Ovary (tissue), 9 donors: ENCODE results near the gene BMPR1A. TPM values are rescaled to one million over a fixed set of nuclear protein-coding genes. Genes with fewer than 3 reads are reported as not detected.

Experiments used
- DNase-seq, 5 donors: peaks; one replicate each; pipeline ENCODE4 v3.0.0-alpha.2; 2019 to 2020
- H3K27ac ChIP-seq, 2 donors: fragments of 200-600 bp; one replicate each; pipeline versions ENCODE4 v1.5.1 to v1.8.0; 2019 to 2022
- H3K27me3 ChIP-seq: fragments of 200-600 bp; one replicate; pipeline ENCODE4 v1.8.0; 2022
- H3K36me3 ChIP-seq: fragments of 200-600 bp; sonication (generic); one replicate; pipeline ENCODE4 v1.5.1; 2019
- H3K4me1 ChIP-seq: one replicate; pipeline ENCODE4 v1.8.1; 2013; ENCODE audit warnings: mild to moderate bottlenecking, moderate library complexity; ENCODE audit not compliant: insufficient read depth
- H3K4me3 ChIP-seq: fragments of 200-600 bp; sonication (generic); one replicate; pipeline ENCODE4 v1.5.1; 2017
- H3K9me3 ChIP-seq, 2 donors: fragments of 200-600 bp in 1 of 2; sonication (generic) in 1 of 2; one replicate each; pipeline versions ENCODE4 v1.5.1 to v1.8.1; 2013 to 2019; ENCODE audit warnings: mild to moderate bottlenecking in 1 of 2, moderate library complexity in 1 of 2
- CTCF ChIP-seq, 3 donors: fragments of 450-650 bp in 2 of 3; fragments of 200-600 bp in 1 of 3; IDR thresholded peaks; one replicate each; pipeline versions ENCODE4 v1.5.1 to v1.8.0; 2016 to 2022; ENCODE audit warnings: antibody characterized with exemption in 3 of 3, mild to moderate bottlenecking in 1 of 3
- EP300 ChIP-seq: sonication (generic); formaldehyde crosslinking; IDR thresholded peaks from one replicate; pipeline ENCODE4 v1.6.1; 2017; ENCODE audit warnings: antibody characterized with exemption
- POLR2A ChIP-seq: fragments of 450-650 bp; IDR thresholded peaks from one replicate; pipeline ENCODE4 v1.6.1; 2017; ENCODE audit warnings: antibody characterized with exemption, mild to moderate bottlenecking, moderate library complexity
- WGBS, 3 donors: extraction: QIAGEN DNeasy Blood & Tissue Kit in 1 of 3; methylation state at CpG; one replicate each; pipeline versions ENCODE4 v1.1.5 to v1.1.7; 2013 to 2017; 5-methylcytosine and 5-hydroxymethylcytosine counted together
- intact Hi-C, 4 donors: fragments of 100-400 bp; cut with DNase I; formaldehyde crosslinking; loops; one replicate each; pipeline versions ENCODE4 v1.11.0 to v1.15.1; 2022 to 2023
- polyA plus RNA-seq, 2 donors: library from polyadenylated mRNA; stranded (reverse); fragments of 200-250 nt in 1 of 2; fragments of 350-450 nt in 1 of 2; fragmentation: Illumina TruSeq in 1 of 2; extraction: RNeasy Lipid Tissue Mini Kit (QIAGEN cat#74804) in 1 of 2; gene quantifications; one replicate each; pipeline ENCODE4 v1.2.3, GENCODE V29; 2013 to 2014
- total RNA-seq, 7 donors: library from RNA; depleted of rRNA in 2 of 7; stranded (reverse); fragments of >200 nt in 2 of 7; fragmentation: NEBNext Ultra II Directional in 3 of 7; extraction: Animal tissue kit (Norgen Biotek cat#: 25700) in 3 of 7; gene quantifications; one replicate each; pipeline versions ENCODE4 v1.1.0 to v1.2.4, GENCODE V29; 2016 to 2023
- donor health status: DM: no; HTN: no; CAD: no; lungs with moderate emphysema.
- donor health status: DM: no; HTN: no; CAD: no.
- donor health status: Bipolar disorder and iron deficiency.
- donor health status: DM: yes; HTN: yes; CAD: no.
- donor health status: DM: no; HTN: no; CAD: no.
- donor health status: DM: yes; HTN: yes; CAD: no.

BMPR1A gene
- total and polyA plus RNA-seq, 9 donors, result 19.0 to 77.9 (median 55.8) TPM

- Histone ChIP-seq H3K4me3 (no peak overlapping the region), H3K9me3 (no peaks in the 10 kb centered on the region), H3K27me3 (no peaks in the 10 kb centered on the region), H3K27ac (no peak overlapping the region), H3K4me1 (no peaks in the 10 kb centered on the region), H3K36me3 (no peaks in the 10 kb centered on the region)
- intact Hi-C loops, result no loop called here
- DNase-seq, result no peak
- 93 to 99% (median 98%) methylated on average over 2 of the region's 2 CpGs for WGBS, 3 donors
- TF ChIP-seq POLR2A, result no peak
- TF ChIP-seq EP300, result no peak
- no peak for TF ChIP-seq CTCF (IDR thresholded peaks at IDR 0.05)
Measured at GRCh38 chr10:86753051-86753450, 3.4 kb upstream of the BMPR1A start.

GRCh38 chr10:86753638-86754434 lies 2.6 kb upstream of the BMPR1A start:
- no peaks in the 10 kb centered on the region for H3K36me3 ChIP-seq
- TF ChIP-seq POLR2A (no peak), EP300 (no peak), CTCF (IDR thresholded peaks at IDR 0.05) (no peak)
- H3K27me3 ChIP-seq, result no peaks in the 10 kb centered on the region
- WGBS, 3 donors, result 81 to 88% (median 88%) methylated on average over 12 of the region's 12 CpGs
- H3K4me3 ChIP-seq, result no peak overlapping the region
- intact Hi-C loops, result no loop called here
- H3K9me3 ChIP-seq, result no peaks in the 10 kb centered on the region
- H3K27ac ChIP-seq, result no peak overlapping the region
- H3K4me1 ChIP-seq, result no peaks in the 10 kb centered on the region
- no peak for DNase-seq

- intact Hi-C loops, result loop anchor here in 1 of 4 donors (5.0 kb wide), 1 partner anchor 43 kb away; no protein-coding TSS in a partner anchor
- Histone ChIP-seq H3K4me3 (peak overlapping the region; percentile 74), H3K9me3 (no peaks in the 10 kb centered on the region), H3K27ac (peak overlapping the region; percentile 84 to 96), H3K4me1 (no peaks in the 10 kb centered on the region), H3K36me3 (no peaks in the 10 kb centered on the region), H3K27me3 (no peaks in the 10 kb centered on the region)
- WGBS, 3 donors, result 1 to 2% (median 2%) methylated on average over 9 of the region's 9 CpGs
- DNase-seq, result no peak
- TF ChIP-seq POLR2A (no peak), EP300 (peak; percentile 33)
Measured at GRCh38 chr10:86755454-86755739, 1.0 kb upstream of the BMPR1A start.

GRCh38 chr10:86755740-86756510 lies 494 bp upstream of the BMPR1A start:
- peaks cover 2% of the 10 kb centered on the region for H3K4me1 ChIP-seq
- TF ChIP-seq CTCF (IDR thresholded peaks at IDR 0.05) (peak in 2 of 3 donors; percentile 10 to 17), EP300 (no peak), POLR2A (peak; percentile 77)
- peak overlapping the region; percentile 84 to 96 for H3K27ac ChIP-seq
- H3K9me3 ChIP-seq, result no peaks in the 10 kb centered on the region
- WGBS, 3 donors, result 0 to 1% (median 1%) methylated on average over 51 to 89 of the region's 89 CpGs
- peak; percentile 71 to 97 (median 92) for DNase-seq
- no peaks in the 10 kb centered on the region for H3K27me3 ChIP-seq
- H3K4me3 ChIP-seq, result peak overlapping the region; percentile 74
- intact Hi-C loops, result loop anchor here in 2 of 4 donors (2.0 to 5.0 kb wide), 2 partner anchors 44 to 45 kb away; no protein-coding TSS in a partner anchor
- H3K36me3 ChIP-seq, result no peaks in the 10 kb centered on the region
